Lower lobe of right lung (tissue), 2 donors: ENCODE data around the gene ZNF415. TPM values are rescaled to one million over a fixed set of nuclear protein-coding genes. Genes with fewer than 3 reads are reported as not detected.

ENCODE experiments used
- ATAC-seq, 2 donors: fragments of 200-7000 bp; cut with Tn5 transposase; one replicate each; pipeline ENCODE4 v1.9.1; 2020 to 2022; ENCODE audit warnings: mild to moderate bottlenecking in 2 of 2, moderate library complexity in 2 of 2
- DNase-seq: peaks from one replicate; pipeline ENCODE4 v3.0.0-alpha.2; 2020
- H3K27ac ChIP-seq: fragments of 200-600 bp; one replicate; pipeline ENCODE4 v1.8.0; 2022
- H3K27me3 ChIP-seq: fragments of 200-600 bp; one replicate; pipeline ENCODE4 v1.8.0; 2022; ENCODE audit warnings: low read depth
- H3K36me3 ChIP-seq: fragments of 200-600 bp; one replicate; pipeline ENCODE4 v1.8.0; 2022; ENCODE audit warnings: mild to moderate bottlenecking
- H3K4me1 ChIP-seq: fragments of 200-600 bp; one replicate; pipeline ENCODE4 v1.8.0; 2022
- H3K4me3 ChIP-seq: fragments of 200-600 bp; one replicate; pipeline ENCODE4 v1.8.0; 2022; ENCODE audit warnings: mild to moderate bottlenecking
- H3K9me3 ChIP-seq: fragments of 200-600 bp; one replicate; pipeline ENCODE4 v1.8.0; 2022
- CTCF ChIP-seq: fragments of 200-600 bp; IDR thresholded peaks from one replicate; pipeline ENCODE4 v1.8.0; 2022; ENCODE audit warnings: antibody characterized with exemption, mild to moderate bottlenecking
- intact Hi-C: fragments of 100-400 bp; cut with DNase I; formaldehyde crosslinking; loops from one replicate; pipeline ENCODE4 v1.11.0; 2022
- long read RNA-seq: library from polyadenylated mRNA; unstranded; transcript quantifications from one replicate; pipeline ENCODE4 v2.0.0, GENCODE V29; 2021
- total RNA-seq: library from RNA; stranded (reverse); fragmentation: NEBNext Ultra II Directional; extraction: Animal tissue kit (Norgen Biotek cat#: 25700); gene quantifications from one replicate; pipeline ENCODE4 v1.2.1, GENCODE V29; 2021
- donor health status: DM: no; HTN: yes; CAD: no; lungs with severe emphysema.

ZNF415 gene
- 4.0 TPM for total RNA-seq
- long read RNA-seq, partial matches to known transcripts = 0 of 1 reads
- long read RNA-seq, other reads (novel, unspliced or antisense) = 1 of 1 reads

DNA sequence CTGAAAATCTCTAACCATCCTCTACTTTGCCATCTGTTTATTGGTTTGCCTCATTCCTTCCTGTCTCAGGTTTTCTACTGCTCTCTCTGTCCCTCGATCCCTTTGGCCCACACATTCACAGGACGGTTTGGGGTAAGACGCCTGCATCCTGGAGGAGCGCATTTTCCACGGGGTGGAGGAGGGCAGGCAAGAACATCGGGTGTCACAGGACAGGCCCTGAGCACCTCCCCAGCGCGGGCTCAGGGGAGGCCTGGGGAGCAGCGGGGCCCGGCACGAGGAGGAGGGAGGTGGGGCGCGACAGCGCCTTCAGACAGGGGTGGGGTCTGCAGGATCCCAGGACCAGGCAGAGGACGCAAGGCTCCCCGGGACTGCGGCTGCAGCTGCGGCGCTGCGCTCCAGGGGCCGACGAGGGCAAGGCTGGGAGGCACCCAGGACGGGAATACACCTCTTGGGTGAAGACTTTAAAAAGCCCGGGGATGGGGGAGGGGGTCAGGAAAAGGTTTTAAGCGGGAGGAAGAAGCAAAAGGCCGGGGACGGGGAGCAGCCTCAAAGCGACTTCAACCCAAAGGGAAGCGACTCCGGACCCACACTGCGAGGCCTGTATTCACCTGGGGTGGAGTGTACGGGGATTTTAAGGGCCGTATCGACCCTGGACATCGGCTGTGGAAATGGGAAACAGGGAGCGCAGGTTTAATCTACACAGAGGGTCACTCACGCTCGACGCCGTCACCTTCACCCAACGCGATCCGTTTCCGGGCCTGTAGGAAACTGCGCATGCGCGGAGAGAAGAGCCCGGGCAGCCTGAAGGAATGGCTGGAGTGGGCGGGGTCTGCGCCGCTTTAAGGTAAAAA is at the start of gene ZNF415:
Gene ZNF415 (minus strand): TSS at position 770 of the 851 bp plus-strand sequence. CDS start 10,234 bp downstream, outside the sequence.
- no peaks in the 10 kb centered on the region for H3K4me1 ChIP-seq
- DNase-seq = peak; percentile 69
- TF ChIP-seq CTCF = no peak
- H3K27me3 ChIP-seq = peaks cover 6% of the 10 kb centered on the region
- peak within 1 kb of the TSS; percentile 67 for H3K27ac ChIP-seq
- H3K36me3 ChIP-seq = no peaks in the 10 kb centered on the region
- H3K4me3 ChIP-seq = peak within 1 kb of the TSS; percentile 64
- intact Hi-C loops = no loop called here
- H3K9me3 ChIP-seq = peaks cover 24% of the 10 kb centered on the region
- peak; percentile 81 to 97 for ATAC-seq

- Histone ChIP-seq H3K4me1 (no peaks in the 10 kb centered on the region), H3K4me3 (no peak overlapping the region), H3K9me3 (peaks cover 9% of the 10 kb centered on the region), H3K27ac (no peak overlapping the region), H3K36me3 (peaks cover 23% of the 10 kb centered on the region), H3K27me3 (no peaks in the 10 kb centered on the region)
- ATAC-seq (no peak), DNase-seq (no peak)
- TF ChIP-seq CTCF = no peak
- intact Hi-C loops = no loop called here
Observed at GRCh38 chr19:53182202-53182601, 49.5 kb upstream of the ZNF415 start.

DNA sequence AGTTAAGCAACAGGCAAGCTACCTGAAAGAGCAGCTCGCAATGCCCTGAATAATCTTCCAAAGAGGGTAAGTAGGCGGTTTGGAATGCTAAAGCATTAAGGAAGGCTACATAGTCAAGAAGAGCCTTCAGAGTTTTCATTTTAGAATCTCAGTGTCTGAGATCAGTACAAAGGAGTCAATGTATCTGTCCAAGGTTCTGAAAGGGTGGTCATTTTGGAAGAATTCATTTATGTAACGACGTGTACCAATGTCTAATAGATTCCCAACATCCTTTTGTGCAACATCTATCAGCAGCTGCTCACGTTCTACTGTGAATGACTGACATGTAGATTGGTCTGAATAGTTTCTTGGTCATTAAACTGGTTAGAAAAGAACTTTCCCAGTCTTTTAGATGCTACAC is 45.3 kb upstream of the ZNF415 start:
- DNase-seq = no peak
- Histone ChIP-seq H3K4me1 (no peaks in the 10 kb centered on the region), H3K27me3 (no peaks in the 10 kb centered on the region), H3K36me3 (peaks cover 17% of the 10 kb centered on the region), H3K4me3 (no peak overlapping the region), H3K27ac (no peak overlapping the region), H3K9me3 (peaks cover 9% of the 10 kb centered on the region)
- TF ChIP-seq CTCF = no peak
- intact Hi-C loops = no loop called here
- no peak for ATAC-seq

DNA sequence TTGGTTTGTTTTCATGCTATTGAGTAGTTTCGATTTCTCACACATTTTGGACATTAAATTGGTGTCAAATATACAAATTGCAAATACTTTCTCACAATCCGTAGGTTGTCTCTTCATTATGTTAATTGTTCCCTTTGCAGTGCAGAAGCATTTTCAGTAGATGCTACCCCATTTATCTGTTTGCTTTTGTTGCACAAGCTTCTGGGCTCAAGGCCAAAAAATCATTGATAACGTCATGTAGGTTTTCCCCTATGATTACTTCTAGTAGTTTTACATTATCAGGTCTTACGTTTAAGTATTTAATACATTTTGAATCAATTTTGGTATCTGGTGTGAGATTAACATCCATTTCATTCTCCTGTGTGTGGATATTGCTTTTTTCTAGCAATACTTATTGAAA is 40.2 kb upstream of the ZNF415 start:
- no peaks in the 10 kb centered on the region for H3K4me1 ChIP-seq
- H3K27ac ChIP-seq = no peak overlapping the region
- no peak for TF ChIP-seq CTCF
- H3K4me3 ChIP-seq = no peak overlapping the region
- DNase-seq (no peak), ATAC-seq (no peak)
- no peaks in the 10 kb centered on the region for H3K36me3 ChIP-seq
- no peaks in the 10 kb centered on the region for H3K27me3 ChIP-seq
- H3K9me3 ChIP-seq = peaks cover 34% of the 10 kb centered on the region
- intact Hi-C loops = no loop called here

- H3K27me3 ChIP-seq = no peaks in the 10 kb centered on the region
- ATAC-seq (no peak), DNase-seq (no peak)
- no peak overlapping the region for H3K4me3 ChIP-seq
- H3K36me3 ChIP-seq = peaks cover 5% of the 10 kb centered on the region
- no peaks in the 10 kb centered on the region for H3K4me1 ChIP-seq
- no peak overlapping the region for H3K27ac ChIP-seq
- H3K9me3 ChIP-seq = peaks cover 80% of the 10 kb centered on the region
- TF ChIP-seq CTCF = no peak
- intact Hi-C loops = no loop called here
Observed at GRCh38 chr19:53165691-53166091, 33.0 kb upstream of the ZNF415 start.
